Left renal cortex interstitium (tissue), 4 donors: ENCODE measurements around the gene STAT3. TPM values are rescaled to one million over a fixed set of nuclear protein-coding genes. Genes with fewer than 3 reads are reported as not detected.
"Not testable (repeated sequence)": the region's sequence is repeated elsewhere in the genome, so short reads cannot be mapped to it uniquely, and the experiment has no call there.

Experiments
- DNase-seq, 4 donors: peaks; one replicate each; pipeline ENCODE4 v3.0.0-alpha.2; 2013; ENCODE audit warnings: low read depth in 4 of 4, low spot score in 2 of 4, missing footprints in 1 of 4
- polyA plus RNA-seq, 4 donors: library from polyadenylated mRNA; unstranded; fragments of 120-200 nt; gene quantifications; one replicate each; pipeline ENCODE4 v1.2.1, GENCODE V29; 2013; ENCODE audit not compliant: insufficient read length in 4 of 4

STAT3 gene
- polyA plus RNA-seq, 4 donors = 58.2 to 71.3 (median 61.9) TPM

DNA sequence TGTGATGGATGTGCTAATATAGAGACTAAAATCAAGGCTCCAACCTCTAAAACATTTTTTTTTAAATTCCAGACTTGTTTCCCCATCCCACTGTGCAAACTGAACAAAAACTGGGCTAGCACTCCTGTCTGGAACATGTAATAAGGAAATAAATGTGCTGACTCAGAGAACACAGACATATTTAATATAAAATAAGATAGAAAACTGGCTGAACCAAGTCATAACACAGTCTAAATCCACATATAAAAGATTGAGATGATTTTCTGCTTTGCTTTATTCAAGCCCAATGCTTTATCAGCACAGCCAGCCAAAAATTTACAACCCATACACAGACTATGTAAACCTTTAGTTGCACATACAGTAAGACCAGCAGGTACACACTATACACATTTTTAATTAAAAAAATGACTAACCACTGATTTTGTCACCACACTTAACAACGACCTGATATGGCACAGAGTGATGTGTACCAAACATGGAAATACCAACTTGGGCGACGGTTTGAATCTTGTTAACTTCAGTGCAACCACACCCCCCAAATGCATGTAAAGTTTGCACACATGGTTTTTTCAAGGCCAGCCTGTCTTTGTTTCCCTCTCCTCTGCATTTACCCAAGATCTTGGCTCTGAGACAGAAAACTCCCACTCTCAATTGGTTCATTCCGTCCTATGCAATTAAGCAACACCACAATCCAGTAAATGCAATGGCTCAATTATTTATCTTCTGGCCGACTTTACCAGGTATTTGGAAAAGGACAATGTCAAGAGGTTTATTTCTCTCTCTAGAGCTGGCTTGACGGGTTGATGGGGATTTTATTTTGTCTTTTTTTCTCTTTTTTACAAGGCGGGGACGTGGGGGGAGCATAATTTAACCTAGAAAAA lies 1.2 kb downstream of the STAT3 start:
- no peak for DNase-seq

DNA sequence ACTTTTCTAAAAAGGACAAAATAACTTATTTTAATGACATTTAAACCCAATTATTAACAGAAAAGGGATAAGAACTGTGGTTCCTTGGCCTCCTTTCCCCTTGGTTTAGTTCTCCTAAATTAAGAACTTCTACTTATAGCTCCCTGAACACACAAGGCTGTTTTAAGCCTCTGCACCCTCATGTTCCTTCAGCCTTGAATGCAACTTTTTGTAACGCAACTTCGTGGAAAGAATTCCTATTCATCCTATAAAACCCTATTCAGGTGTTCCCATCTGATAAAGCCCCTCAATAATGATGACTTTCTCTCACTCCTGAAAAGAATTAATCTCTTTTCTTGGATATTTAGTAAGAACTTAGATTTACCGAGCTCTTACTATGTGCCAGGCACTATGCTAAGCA lies 6.3 kb downstream of the STAT3 start:
- DNase-seq = no peak

DNA sequence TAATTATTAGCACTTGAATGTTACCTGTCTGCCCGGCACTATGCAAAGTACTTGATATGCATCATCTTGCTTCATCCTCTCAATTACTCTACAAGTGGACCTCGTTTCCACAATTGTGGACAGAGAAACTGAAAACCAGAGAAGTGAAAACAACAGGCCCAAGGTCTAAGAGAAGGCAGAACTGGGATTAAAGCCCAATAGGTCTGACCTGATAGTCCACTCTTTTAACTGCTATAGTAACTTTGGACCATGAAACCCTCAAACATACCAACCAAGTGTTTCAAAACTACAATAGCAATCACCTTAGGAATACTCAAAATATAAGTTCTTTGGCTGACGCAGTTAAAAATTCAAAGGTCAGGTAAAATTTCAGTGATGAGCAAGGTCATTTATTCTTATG lies 7.3 kb downstream of the STAT3 start:
- no peak for DNase-seq

DNA sequence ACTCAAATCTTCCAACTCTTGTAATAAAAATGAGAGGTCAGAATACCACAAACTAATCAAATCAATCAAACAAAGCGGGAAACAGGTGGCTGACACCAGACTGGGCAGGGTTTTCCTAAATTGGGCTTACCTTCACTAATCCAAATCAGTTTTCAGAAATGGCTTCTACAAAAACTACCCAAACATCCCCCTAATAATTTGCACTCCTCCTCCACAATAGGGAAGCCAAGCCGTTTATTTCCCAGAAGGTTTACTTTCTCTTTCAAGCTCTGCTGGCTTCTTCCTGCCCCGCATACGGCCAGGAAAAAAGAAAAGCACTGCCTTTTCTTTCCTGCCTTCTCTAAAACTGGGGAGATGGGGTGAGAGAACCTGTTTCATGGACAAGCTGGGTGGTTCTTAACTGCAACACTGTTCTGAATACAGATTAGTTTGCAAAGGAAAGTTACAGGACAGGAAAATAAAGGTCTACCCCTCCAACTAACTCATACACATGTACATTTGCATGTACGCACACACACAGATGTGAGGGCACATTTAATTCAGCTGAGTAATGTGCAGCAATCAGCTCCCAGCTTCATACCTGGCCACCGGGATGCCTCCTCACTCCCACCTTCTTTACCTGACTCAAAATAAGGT lies 9.2 kb downstream of the STAT3 start:
- DNase-seq = peak in 2 of 4 donors; percentile 21 to 44

DNA sequence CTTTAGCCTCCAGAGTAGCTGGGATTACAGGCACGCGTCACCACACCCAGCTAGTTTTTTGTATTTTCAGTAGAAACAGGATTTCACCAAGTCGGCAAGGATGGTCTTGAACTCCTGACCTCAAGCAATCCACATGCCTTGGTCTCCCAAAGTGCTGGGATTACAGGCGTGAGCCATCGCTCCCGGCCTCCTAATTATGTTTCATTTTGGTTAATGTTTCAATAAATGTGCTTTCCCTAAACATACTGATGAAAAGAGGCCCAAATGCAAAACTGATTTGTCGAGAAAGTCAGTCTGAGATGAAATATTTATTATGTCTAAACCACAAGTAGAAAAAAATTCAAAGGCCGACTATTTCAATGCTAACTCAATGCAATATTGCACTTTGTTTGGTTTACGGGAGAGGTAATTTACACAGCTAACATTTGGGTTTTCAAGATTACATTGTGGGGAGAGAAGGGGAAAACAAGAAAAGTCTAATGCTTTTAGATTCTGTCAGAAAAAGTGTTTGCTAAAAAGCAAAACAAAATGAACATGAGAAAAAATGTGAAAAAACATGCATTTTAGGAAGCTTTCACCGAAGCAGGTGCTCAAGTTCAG lies 9.8 kb downstream of the STAT3 start:
- DNase-seq = no peak

DNA sequence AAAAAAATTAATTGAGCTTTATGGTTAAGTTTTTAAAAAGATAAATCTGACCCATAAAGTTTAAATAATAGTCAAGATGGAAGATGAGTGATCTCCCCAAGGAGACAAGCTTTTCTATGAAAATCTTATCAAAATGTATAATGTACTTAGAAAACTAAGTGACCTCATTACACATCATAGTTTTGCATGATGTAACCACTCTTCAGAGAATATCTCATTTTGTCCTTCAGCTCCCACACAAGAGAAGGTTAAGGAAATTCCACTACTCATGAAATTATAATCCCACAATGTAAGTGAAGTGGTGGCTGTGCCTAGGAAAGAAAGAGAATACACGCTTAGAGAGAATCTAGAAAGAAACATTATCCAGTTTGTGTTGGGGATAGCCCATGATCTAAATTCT lies 14.3 kb downstream of the STAT3 start:
- no peak for DNase-seq

DNA sequence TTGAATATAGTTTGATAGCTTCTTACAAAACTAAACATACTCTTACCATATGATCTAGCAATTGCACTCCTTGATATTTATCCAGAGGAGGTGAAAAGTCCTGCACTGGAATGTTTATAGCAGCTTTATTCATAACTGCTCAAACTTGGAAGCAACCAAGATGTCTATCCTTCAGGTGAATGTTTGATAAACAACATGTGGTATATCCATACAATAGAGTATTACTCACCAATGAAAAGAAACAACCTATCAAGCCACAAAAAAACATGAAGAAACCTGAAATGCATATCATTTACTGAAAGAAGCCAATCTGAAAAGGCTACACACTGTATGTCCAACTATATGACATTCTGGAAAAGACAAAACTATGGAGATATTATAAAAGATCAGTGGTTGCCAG lies 16.1 kb downstream of the STAT3 start:
- no peak for DNase-seq

DNA sequence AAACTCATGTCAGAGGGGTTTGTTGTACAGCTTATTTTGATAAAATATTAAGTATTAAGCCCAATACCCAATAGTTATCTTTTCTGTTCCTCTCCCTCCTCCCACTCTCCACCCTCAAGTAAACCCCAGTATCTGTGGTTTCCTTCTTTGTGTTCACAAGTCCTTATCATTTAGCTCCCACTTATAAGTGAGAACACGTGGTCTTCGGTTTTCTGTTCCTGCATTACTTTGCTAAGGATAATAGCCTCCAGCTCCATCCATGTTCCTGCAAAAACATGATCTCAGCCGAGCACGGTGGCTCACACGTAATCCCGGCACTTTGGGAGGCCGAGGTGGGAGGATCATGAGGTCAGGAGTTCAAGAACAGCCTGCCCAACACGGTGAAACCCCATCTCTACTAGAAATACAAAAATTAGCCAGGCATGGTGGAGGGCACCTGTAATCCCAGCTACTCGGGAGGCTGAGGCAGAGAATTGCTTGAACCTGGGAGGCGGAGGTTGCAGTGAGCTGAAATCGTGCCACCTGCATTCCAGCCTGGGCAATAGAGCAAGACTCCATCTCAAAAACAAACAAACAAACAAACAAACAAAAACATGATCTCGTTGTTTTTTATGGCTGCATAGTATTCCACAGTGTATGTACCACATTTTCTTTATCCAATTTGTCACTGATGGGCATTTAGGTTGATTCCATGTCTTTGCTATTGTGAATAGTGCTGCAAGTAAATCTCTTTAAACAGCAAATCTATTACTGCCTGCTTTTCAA lies 19.3 kb downstream of the STAT3 start:
- DNase-seq = not testable (repeated sequence)

DNA sequence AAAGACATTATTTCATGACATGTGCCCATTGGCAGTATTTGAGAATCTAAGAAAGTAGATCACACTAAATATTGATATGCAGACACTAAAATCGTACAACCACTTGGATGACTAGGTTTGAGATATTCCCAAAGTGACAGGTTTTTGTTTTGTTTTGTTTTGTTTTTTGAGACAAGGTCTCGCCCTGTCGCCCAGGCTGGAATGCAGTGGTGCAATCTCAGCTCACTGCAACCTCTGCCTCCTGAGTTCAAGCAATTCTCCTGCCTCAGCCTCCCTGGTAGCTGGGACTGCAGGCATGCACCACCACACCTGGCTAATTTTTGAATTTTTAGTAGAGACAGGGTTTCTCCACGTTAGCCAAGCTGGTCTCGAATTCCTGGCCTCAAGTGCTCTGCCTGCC lies 19.9 kb downstream of the STAT3 start:
- not testable (repeated sequence) for DNase-seq

DNA sequence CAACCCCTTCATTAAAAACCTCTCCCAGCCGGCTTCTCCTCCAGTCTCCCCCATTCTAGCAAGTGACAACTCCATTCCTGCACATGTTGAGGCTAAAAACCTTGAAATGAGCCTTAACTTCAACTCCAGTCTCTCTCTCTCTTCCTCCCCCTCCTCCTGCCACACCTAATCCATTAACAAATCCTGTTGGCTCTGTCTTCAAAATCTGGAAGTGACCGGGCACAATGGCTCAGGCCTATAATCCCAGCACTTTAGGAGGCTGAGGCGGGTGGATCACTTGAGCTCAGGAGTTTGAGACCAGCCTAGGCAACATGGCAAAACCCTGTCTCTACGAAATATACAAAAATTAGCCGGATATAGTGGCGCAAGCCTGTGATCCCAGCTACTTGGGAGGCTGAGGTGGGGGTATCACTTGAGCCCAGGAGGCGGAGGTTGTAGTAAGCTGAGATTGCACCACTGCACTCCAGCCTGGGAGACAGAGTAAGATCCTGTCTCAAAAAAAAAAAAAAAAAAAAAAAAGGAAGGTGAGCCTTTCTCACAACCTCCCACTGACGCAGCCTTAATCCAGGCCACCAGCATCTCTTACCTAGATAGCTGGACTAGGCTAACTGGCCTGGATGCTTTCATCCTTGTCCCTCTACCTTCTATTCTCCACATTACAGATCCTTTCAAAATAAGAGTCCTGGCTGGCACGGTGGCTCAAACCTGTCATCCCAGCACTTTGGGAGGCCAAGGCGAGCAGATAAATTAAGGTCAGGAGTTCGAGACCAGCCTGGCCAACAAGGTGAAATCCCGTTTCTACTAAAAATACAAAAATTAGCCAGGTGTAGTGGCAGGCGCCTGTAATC lies 21.8 kb downstream of the STAT3 start:
- not testable (repeated sequence) for DNase-seq

DNA sequence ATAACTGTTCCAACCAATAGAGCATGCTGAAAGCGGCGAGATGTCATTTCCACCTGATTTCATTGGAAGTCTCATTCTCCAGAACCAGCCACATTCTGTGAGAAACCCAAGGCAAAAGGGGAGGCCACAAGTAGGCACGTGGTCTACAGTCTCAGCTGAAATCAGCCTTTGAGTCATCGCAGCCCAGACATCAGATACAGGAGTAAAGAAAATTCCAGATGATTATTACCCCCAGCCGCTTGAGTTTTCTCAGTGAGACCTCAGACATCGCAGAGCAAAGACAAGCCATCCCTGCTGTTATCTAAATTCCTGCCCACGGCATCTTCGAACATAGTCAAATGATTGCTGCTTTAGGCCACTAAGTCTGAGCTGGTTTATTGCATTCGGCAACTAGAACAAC lies 23.1 kb downstream of the STAT3 start:
- DNase-seq = no peak

DNA sequence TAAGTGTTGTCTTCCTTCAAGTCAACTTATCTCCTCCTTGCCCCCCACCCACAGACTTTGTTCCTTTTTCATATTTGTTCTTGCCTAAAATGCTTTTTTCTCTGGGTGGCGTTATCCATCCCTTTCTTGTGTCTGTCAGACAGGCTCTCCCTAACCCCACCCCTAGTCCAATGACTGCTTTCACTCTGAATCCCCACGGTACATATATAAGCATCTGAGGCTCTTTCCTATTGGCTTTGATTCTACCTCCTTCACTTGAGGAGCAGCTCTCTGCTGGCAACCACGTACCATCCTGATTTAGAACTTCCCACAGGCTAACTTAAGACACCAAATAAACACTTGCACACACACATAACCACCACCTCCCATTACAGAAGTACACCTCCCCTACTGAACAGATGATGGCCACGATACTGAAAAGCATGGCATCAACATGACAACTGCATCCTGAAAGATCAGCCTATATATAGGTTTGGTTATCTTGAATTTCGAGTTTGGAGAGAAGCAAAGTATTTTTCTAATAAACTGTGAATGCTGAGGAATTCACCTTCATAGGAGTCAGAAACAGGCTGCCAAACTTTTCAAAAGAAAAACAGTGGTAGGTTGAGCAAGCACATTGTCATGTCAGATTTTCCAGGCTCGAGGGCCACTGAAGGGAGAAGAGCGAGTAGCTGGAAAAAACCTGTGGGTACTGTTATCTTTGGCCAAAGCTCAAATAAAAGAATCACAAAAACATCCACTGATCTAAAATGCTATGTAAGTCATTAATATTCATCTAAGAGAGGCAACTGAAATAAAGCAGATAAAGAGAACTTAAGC lies 24.3 kb downstream of the STAT3 start:
- no peak for DNase-seq

DNA sequence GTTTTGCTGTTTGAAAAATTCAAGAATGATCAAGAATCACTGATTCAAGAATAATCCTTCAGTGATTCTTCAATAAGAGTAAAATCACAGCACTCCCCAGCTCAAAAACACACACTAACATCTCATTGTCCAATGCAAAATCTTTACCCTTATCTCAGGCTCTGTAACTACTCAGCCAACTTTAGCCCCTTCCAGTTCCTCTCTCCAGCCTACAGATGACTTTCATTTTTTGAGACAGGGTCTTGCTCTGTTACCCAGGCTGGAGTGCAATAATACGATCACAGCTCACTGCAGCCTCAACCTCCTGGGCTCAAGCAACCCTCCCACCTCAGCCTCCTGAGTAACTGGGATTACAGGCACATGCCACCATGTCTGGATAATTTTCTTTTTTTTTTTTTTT lies 25.0 kb downstream of the STAT3 start:
- DNase-seq = no peak

DNA sequence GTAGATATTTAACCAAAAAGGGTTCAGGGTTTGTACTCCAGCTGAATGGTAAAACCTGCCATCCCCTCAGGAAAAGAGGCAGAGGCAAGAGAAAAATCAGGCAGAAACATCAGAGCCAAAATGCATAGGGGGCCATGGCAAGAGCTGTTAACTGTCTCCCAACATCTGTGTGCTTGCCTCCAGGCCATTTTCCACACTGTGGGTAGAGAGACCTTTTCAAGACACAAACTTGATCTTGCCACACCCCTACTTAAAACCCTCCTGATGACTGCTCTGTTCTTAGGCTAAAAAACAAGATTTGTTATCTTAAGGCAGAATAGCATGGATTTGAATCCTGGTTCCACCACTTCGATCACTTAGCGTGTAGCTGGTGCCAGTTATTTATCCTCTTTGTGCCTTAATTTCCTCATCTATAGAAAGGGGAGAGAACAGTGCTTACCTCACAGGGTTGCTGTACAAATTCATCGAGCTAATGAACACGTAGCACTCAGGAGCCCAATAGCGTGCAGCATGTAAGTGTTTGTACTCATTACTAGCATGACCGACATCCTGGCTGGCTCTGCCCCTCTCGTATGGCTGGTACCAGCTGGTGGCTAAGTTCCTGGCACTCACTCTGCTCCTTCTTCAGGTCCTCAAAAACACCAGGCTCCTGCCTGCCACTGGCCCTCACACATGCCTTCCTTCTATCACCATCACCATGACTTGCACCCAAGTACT lies 25.8 kb downstream of the STAT3 start:
- DNase-seq = no peak

DNA sequence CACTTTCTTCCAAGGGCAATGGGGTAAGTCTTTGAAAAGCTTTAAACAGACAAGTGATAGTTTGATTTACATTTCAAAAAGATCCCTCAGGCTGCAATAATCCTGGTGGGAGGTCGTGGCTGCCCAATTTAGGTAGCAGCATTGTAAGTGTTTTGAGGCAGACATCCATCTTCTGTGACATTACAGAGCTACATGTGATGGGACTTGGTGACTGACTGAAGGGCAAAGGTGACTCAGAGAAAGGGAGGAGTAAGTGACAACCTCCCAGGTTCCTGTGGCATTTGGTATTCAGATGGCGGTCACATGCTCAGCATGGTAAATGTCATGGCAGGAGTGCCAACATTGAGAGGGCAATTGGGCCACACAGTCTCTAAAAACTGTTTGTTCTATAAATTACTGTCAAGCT lies 26.5 kb downstream of the STAT3 start:
- no peak for DNase-seq

DNA sequence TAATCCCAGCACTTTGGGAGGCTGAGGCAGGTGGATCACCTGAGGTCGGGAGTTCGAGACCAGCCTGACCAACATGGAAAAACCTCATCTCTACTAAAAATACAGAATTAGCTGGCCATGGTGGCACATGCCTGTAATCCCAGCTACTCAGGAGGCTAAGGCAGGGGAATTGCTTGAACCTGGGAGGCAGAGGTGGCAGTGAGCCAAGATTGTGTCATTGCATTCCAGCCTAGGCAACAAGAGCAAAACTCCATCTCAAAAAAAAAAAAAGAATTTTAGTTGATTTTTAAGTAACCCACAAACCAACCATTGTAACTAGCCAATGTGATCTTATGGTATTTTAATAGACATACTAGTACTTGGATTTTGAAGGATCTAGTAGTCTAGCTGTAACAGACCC lies 27.9 kb downstream of the STAT3 start:
- not testable (repeated sequence) for DNase-seq

DNA sequence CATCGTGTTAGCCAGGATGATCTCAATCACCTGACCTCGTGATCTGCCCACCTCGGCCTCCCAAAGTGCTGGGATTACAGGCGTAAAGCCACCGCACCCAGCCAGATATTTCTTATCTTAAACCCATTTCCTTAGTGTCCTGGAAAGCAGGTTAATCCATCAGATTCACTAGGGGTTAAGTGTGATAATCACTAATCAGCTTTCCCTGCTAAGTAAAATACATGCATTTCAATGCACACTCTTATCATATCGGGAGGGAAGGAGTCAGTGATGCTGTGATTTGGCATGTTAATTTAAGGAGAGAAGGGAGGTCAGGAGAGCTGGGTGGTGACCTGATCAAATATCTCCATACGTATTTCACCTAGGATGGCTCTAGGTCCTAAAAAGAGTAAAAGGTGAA lies 29.1 kb downstream of the STAT3 start:
- no peak for DNase-seq

DNA sequence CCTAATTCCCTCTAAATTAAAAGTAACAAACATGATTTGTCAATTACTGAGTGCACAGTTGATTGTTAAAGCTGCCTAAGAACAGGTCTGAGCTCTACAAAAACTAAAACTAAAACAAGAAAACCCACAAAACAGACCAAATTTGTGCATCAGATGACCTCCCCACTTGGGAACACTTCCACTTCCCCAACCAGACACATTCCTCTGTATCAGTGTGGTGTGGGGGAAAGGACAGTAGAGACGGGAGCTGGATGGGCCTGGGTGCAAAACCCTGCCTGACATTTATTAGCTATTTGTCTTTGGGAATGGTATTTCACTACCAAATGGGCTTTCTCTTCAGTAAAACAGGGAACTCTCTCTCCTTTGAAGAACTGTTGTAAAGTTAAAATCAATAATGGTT lies 29.8 kb downstream of the STAT3 start:
- DNase-seq = no peak
